GM21447 (cell line): Measurements from ENCODE around the gene MACROD2.

ENCODE experiments used
- ATAC-seq: cut with Tn5 transposase; IDR thresholded peaks from one replicate; pipeline ENCODE4 v1.9.1; 2021; ENCODE audit not compliant: unreplicated experiment

The MACROD2 gene

DNA sequence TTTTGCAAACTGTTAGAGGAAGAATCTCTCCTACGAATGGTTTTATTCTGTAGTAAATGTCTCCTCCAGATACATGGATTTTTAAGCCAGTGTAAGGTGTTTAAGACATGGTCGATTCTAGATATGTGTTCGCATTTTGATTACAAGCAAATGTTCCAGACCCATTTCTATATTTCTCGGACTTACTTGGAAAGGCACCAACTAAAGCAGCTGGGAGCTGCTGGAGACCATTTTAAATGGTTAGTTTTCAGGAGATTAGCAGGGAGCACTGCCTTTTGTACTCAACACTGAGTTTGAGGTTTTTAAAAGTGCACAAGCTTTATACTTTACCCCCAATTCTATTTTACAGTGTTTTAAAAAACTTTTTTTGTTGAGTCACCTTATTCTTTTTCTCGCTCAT lies 1720.9 kb downstream of the MACROD2 start:
- ATAC-seq: no peak

DNA sequence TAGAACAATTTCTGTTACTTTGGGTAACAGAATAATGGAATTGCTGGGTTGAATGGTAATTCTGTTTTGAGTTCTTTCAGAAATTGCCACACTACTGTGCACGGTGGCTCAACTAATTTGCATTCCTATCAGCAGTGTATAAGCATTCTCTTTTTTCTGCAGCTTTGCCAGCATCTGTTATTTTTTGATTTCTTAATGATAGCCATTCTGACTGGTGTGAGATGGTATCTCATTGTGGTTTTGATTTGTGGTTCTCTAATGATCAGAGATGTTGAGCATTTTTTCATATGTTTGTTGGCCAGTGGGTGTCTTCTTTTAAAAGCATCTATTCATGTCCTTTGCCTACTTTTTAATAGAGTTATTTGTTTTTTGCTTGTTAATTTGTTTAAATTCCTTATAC lies 1731.1 kb downstream of the MACROD2 start:
- ATAC-seq: no peak

DNA sequence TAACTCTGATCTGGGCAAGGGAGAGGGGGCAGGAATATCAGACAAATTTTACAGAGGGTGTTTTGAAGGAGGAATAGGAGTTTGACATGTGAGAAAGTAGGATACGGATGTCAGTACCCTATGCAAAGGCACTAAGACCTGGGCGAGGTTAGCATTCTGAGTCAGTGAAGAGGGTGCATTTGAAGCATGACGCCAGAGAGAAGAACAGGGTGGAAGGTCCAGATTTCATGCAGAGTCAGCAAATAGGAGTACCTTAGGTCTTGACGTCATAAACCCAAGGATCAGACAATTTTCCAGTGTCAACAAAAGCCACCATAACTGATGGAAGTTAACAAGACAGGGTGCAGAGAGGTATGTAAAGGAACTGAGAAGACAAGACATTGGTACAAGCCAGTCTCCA lies 1738.7 kb downstream of the MACROD2 start:
- no peak for ATAC-seq

DNA sequence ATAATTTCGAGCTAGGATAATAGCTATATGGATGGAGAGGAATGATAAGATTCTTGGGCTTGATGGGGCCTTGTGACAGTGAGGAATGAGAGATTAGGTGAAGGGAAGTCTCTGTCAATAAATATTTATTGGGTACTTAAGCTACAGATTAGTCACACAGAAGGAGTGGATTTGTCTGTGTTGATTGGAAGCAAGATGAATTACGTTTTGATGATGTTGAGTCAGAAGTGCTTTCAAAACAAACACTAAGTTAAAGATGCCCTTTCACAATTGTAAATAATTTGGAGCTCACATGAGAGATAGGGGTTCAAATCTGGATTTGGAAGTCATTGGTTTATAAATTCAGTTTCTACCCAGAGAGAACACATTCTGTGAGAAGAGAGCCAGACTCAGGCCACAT lies 1743.7 kb downstream of the MACROD2 start:
- no peak for ATAC-seq

DNA sequence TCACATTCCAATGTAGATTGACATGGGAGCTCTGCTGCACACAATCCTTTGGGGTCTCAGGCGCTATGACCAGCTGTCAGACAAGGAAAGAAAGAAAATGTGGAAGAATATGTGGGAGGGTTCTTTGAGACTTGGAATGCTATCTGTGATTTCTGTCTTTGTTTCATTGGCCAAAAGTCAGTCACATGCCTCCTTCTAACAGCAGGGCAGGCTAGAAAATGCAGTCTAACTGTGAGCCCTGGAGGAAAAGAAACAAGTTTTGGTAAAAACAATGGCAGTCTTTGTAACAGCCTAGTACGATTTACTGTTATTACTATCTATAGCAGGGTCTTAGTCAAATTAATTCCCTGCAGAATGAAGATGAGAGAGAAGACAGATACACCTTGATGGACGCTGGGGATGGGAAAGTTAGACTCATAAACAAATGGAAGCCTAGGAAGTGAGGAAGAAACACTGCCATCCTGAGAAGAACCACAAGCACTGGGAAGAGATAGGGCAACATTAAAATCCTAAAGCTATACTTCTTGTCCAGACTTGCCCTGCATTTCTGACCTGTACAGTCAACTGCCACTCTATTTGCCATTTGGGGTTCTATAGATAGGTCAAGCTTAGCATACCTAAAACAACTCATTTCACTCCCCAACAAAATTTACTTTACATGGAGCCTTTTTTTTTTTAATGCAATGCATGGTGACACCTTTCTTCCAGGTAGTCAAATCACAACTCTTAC lies 1744.9 kb downstream of the MACROD2 start:
- no peak for ATAC-seq

DNA sequence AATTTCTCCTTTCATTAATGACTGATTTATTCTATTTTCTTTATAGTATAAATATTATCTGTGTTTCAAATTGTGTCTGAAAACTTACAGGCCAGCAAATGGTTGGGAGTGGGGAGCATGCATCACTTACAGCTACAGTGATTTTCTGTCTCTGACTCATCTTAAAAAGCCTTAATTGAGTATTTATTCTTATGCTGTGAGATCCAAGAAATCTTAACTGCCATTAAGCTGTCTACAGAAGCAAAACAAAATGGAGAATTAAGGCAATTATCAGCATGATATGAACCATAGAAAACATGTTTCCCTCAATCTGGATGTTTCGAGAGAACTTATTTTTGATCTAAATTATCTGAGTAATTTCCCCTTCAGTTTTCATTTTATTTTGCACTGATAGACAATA lies 1746.8 kb downstream of the MACROD2 start:
- no peak for ATAC-seq

DNA sequence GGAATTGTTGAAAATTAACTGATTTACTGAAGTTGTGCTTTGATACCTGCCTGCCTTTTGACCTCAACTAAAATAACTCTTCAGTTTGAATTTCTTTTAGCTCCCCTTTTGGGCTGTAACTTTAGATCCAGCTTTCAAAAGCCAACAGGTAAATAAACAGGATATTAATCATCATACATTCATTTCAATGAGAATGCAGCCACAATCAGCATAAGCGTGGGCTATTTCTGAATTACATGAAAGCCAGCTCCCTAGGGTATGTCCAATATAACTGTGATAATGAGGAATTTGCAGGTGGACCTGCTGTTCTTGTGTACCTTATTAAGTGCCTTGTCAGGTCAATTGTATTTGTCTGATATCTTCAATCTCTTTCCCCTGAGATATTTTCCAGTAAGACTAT lies 1747.3 kb downstream of the MACROD2 start:
- ATAC-seq: no peak

DNA sequence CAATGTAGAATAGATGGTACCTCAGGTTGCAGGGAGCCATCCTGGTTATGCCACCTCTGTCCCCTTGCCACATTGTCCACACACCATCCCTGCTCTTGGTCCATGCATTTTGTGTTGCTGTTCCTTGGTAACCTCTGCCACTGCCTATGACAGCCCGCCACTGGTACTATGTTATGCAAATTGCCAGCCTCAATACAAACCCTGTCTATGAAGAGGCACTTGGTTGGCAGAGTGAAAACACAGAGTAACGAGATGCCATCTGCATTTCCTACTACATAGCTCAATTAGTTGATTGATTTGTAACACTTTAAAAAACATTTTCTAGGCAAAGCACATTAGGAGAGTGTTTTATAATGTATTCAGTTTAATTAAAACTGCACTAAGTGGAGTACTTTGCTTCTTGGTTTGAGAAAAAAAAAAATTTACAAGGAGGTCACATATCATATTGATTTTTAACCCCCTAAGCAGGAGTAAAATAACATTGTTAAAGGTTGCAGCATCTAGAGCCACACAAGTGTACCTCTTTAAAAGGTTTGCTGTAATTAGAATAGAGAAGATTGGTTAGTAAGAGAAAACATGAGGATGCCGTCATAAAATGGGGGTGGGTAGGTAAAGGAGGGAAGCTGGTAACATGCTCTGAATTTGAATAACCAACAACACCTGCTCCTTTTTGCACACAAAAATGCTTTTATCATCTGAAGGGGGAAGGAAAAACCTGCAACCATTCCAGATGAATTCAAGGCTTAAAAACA lies 1760.9 kb downstream of the MACROD2 start:
- no peak for ATAC-seq

DNA sequence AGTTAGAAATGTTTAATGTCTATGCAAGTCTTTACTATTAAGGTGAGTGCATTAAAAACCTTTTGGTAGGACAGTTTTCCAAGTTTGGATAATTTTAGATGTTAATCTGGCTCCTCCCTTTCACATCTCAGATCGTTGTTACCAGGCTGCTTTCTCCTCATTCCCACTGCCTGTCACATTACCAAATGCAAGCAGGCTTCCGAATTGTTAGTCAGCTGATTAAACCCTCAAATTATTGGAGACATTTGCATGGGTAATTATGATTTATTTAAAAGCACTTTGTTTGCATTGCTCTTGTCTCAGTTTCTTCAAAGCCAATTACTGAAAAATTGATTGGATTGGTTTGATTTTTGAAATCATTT lies 1761.4 kb downstream of the MACROD2 start:
- ATAC-seq: no peak

DNA sequence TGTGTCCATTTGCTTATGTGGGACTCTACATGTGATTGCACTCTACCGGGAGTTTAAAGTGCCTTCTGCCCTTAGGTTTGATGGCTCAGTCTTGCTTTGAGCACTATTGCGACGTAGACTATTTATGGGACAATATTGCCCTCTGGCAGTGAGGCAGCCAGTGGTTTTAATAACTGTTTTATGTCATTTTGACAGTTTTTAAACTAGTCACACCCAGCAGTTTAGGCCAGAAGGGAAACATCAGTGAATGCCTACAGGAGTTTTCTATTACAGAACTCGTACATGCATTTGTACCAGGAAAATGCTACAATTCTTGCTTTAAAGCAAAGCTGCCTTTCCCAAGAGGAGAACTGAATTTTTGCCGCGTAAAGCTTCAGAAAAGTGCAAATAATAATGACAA lies 1764.3 kb downstream of the MACROD2 start:
- ATAC-seq: no peak

DNA sequence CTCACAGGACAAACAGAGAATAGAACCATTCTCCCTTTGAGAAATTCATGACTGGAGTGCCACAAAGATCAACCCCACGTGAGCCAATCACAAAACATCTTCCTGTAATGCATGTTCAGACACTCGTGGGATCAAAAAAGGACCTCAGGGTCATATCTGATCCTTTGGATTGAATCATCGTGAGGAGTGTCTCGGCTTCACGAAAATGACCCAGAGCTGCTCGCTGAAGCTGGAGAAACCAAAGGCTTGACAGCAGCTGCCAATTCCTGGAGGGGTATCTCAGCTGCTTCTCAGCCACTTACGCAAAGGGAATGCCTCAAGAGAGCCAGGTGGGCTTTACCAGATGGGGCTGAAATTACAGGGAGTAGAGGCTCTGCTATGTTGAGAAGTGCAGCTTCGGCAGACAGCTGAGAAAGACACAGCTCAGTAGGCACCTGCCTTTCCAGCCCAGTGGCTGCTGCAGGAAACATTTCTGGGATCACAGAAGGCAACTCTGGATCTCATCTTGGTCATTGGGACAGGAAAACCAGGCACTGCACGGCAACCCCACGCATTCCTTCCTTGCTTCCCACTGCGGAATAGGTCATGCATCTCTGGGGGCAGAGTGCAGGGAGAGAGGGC lies 1764.8 kb downstream of the MACROD2 start:
- no peak for ATAC-seq

DNA sequence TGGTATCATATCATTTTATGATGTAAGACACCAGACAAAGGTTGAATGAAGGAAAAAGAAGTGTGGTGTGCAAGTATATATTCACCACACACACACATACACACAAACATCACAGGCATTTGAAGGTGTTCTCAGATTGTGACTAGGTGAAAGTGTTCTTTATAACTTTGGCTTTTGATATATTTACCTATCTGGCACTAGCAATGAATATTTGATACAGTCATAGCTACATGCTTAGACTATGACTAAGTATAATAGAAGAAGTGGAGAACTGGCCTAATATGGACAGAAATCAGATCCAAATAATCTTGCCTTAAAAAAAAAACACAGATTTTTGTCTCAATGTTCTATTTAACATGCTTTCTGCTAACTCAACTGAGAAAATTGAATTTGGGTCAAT lies 1768.0 kb downstream of the MACROD2 start:
- ATAC-seq: no peak

DNA sequence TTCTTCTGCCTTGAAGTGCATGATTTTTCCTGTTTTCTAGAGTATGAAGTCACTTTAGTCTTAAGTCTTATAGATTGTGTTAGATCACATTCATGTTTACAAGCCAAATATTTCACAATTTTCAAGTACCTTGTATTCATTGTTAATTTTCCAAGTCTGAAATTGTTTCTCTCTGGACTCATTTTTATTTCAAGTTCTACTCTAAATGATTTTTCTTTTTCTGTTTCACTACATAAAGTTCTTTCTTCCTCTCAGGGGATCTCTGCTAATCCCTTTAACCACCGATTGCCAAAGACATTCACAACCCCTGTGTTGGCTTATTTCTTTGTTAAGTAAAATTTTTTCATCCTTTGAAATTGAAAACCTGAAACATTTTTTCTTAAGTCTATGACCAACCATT lies 1772.3 kb downstream of the MACROD2 start:
- no peak for ATAC-seq

DNA sequence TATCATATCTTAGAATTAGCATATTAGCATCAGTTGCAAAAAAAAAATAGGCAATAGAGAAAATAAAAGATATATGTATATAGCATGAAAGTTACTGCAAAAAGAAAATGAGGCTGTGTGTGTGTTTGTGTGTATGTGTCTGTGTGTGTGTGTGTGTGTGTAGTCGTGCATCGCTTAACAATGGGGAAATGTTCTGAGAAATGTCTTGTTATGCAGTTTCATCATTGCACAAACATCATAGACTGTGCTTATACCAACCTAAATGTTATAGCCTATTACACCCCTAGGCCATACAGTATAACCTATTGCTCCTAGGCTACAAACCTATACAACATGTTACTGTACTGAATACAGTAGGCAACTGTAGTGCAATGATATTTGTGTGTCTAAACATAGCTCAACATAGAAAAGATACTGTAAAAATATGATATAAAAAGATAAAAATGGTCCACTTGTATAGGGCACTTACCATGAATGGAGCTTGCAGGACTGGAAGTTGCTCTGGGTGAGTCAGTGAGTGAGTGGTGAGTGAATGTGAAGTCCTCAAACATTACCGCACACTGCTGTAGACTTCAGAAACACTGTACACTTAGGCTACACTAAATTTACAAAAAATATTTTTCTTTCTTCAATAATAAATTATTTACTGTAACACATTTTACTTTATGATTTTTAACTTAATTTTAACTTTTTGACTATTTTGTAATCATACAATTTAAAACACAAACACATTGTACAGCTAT lies 1772.9 kb downstream of the MACROD2 start:
- ATAC-seq: no peak

DNA sequence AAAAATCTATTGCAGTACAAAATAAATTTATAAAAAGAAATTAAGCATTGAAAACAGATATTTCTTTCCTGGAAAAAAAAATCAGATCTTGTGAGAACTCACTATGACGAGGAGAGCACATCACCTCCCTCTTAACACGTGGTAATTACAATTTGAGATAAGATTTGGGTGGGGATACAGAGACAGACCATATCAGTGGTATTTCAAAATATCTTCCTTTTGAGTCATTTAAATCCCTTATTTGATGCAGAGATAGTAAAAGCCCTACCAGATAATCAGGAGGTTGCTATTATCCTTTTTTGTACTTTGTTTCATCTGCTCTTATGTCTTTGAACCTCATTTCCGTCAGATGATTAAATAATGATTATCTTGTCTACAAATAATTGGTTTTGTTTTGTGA lies 1777.5 kb downstream of the MACROD2 start:
- no peak for ATAC-seq

DNA sequence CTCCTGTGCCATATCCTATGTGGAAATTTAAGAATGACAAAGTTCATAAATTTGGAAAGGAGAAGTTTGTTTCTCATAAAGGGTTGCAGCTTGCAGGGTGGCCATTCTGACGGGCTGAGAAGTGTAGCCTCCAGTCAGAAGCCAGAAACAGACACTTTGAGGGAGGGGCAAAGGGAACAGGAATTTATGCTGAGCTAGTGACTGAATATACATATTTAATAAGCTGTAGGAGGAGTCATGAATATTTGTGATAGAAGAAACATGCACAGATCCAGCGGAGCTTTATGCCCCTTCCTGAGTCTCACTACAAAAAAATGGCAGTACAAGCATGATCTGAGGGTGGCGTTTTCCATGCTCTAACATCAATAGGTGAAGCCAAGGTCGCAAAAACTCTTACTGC lies 1779.6 kb downstream of the MACROD2 start:
- no peak for ATAC-seq

DNA sequence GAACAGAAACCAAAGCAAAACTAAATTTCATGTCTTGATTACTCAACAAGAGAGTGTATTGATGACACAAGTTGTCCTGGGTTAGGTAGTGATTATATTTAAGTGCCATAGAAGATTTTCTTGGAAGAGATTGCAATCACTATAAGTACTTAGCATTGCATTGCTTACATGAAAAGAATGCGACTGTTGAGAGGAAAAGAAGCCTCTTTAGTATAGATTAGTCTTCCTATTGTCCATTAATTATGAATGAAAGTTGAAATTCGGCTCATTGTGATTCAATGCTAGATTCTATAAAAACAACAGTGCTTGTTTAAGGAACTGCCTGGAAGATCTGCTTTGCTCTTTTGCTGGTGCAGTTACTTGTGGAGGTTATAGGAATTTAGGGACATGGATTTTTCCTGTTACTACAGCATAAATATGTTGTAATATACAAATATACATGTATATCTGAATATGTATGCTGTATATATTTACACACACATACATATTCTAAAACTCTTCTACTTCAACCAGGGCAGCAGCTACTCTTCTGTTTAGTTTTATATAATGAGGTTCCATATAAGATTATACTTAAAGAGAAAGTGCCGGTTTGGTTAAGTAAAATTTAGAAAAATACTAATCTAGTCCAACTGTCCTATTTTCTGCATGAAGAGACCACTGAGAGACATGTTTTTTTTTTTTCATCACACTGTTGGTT lies 1781.6 kb downstream of the MACROD2 start:
- ATAC-seq: no peak

DNA sequence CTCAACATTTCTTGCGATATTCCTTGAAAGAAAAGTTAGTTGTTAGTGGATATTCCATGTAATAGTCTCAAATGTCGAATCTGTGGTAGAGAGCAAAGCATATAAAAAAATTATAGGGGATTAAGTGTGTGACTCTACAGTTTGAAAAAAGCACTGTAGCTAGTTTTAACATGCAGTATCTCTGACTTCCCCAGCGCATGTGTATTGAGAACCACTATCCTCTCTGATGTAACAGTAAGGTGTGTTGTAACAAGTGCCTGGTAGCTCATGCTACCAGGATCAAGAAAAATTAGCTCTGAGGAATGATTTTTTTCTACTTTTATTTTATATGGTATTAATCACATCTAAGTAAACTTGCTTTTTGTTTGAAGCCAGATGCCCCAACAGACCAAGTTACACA lies 1788.7 kb downstream of the MACROD2 start:
- no peak for ATAC-seq

DNA sequence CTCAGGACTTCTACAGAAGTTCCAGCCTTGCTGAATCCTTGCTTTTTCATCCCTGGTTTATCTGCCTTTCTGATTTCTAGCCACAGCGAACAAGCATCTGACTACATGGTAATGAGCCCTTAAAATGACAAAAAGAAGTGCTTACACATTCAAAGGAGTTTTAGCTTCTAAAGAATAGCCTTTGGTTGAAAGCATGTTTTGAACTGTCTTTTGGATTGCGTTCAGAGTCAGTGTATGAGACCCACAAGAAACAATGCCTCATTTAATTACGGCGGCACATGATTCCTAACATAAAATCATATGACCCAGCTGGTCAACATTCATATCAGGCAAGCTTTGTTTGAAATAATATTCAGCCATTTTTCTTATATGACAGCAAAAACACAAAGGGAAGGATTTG lies 1793.8 kb downstream of the MACROD2 start:
- ATAC-seq: no peak

DNA sequence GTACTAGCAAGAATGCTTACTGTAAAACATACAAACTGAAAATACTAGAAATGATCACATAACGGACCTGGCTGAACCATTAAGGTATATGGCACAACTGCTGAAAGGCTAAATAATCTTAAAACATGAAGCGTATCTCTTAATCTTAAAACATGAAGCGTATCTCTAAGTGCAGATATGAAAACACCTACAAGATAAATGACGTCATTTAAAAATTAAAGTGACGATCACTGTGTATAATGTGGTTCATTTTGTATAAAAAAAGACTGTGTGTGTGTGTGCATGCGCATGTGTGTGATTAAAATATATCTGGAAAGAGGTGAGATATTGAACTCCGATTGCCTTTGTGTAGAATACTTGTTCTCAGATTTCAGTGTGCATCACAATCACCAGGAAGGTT lies 1797.5 kb downstream of the MACROD2 start:
- no peak for ATAC-seq

DNA sequence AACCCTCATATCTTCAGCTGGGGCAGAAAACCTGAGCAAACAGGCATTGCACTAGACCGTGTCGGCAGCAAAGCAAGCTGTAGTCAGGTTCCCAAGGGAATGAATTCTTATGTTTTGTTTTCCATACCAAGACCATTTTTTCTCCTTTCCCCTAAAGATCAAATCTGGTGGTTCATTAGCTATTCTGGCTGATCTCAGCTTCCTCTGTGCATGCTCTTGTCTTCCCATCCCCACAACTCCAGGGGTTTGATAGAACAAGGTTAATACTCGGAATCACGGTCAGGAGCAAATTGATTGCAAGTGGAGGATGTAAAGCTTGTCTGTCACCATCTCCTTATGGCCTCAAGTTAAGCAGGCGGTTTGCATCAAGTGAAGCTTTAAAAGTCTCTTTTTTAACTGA lies 1799.1 kb downstream of the MACROD2 start:
- ATAC-seq: no peak
